Loucy (cell line): ENCODE data around the gene INHBC.
"Not testable (repeated sequence)": the region's sequence is repeated elsewhere in the genome, so short reads cannot be mapped to it uniquely, and the experiment has no call there.

Experiments
- CTCF ChIP-seq: fragments of 200-600 bp; sonication (generic); conservative IDR thresholded peaks from 2 replicates; pipeline ENCODE4 v1.5.1; 2014; ENCODE audit warnings: mild to moderate bottlenecking, antibody characterized with exemption, low read length
- EZH2phosphoT487 ChIP-seq: fragments of 200-600 bp; IDR thresholded peaks from 2 replicates; pipeline ENCODE4 v1.6.1; 2018; ENCODE audit warnings: antibody characterized with exemption, mild to moderate bottlenecking, moderate library complexity, borderline replicate concordance

GRCh38 chr12:57441393-57441792, 6.8 kb downstream of the INHBC start:
- TF ChIP-seq CTCF, EZH2phosphoT487: not testable (repeated sequence)
